ENCODE results near the gene SKP2. TPM values are rescaled to one million over a fixed set of nuclear protein-coding genes. Genes with fewer than 3 reads are reported as not detected.

SKP2 gene
- total RNA-seq, result 10 to 100 TPM in 1 of 4 donors, 1 to 10 TPM in 3; 4.8 to 10.3 (median 8.8) TPM

DNA sequence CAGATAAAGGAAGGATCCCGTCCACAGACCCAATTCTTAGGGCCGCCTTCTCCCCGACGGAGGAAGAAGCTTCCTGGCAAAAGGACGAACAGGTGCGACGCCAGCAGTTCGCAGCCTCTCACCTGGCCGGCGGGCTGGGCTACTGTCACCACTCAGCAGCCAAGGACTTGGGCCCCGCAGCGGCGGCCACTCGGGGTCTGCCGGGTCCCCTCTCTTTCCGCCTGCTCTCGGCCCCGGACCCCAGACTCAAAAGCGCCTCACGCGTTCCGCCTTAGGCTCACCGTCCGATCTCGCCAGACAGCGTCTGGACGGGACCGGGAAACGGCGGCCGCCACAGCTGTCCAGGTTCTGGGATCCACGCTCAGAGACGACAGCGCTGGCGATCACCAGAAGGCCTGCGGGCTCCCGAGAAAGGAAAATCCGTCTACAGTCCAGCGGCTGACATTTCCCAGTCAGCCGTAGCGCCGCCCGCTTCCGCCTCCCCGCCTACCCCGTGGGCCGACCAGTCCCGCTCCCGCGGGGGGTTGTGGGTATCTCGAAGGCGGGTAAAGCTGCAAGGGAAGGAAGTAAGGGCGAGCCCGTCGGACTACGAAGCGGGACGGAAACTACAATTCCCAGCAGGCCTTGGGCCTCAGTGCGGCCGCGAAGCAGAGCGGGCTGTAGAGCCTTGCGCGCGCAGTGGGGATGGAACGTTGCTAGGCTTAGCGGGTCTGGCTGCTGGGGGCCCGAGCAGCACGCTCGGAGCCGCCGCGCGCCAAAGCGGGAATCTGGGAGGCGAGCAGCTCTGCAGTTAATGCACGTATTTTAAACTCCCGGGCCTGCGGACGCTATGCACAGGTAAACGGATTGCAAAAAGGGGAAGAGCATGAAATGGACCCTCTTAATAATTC is at the start of gene SKP2, which contains the start of gene LMBRD2:
Gene SKP2 (plus strand): TSS at position 678 of the 890 bp plus-strand sequence. CDS start 152 bp downstream, at position 830.
Gene LMBRD2 (minus strand): TSS at position 454 of the 890 bp plus-strand sequence. CDS start 8,538 bp downstream, outside the sequence.
- H3K36me3 ChIP-seq, result peaks cover 0 to 3% of the 10 kb centered on the region in 2 donors
- TF ChIP-seq, protein P1, sequence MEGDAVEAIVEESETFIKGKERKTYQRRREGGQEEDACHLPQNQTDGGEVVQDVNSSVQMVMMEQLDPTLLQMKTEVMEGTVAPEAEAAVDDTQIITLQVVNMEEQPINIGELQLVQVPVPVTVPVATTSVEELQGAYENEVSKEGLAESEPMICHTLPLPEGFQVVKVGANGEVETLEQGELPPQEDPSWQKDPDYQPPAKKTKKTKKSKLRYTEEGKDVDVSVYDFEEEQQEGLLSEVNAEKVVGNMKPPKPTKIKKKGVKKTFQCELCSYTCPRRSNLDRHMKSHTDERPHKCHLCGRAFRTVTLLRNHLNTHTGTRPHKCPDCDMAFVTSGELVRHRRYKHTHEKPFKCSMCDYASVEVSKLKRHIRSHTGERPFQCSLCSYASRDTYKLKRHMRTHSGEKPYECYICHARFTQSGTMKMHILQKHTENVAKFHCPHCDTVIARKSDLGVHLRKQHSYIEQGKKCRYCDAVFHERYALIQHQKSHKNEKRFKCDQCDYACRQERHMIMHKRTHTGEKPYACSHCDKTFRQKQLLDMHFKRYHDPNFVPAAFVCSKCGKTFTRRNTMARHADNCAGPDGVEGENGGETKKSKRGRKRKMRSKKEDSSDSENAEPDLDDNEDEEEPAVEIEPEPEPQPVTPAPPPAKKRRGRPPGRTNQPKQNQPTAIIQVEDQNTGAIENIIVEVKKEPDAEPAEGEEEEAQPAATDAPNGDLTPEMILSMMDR (IDR thresholded peaks at IDR 0.05), result no peak
- TF ChIP-seq POLR2A (IDR thresholded peaks at IDR 0.05), result peak in 1 of 2 donors; percentile 84
- 1% methylated on average over 24 to 50 of the region's 81 CpGs for WGBS, 2 donors
- intact Hi-C loops (cut with DNase I), result loop anchor here (10.0 kb wide), 1 partner anchor 83 kb away; no protein-coding TSS in a partner anchor
- H3K9me3 ChIP-seq, result no peaks in the 10 kb centered on the region
- H3K4me1 ChIP-seq, result peaks cover 18 to 24% of the 10 kb centered on the region in 2 donors
- H3K27me3 ChIP-seq, result no peaks in the 10 kb centered on the region
- H3K27ac ChIP-seq, result peak within 1 kb of the TSS; percentile 56 to 76 (median 60)
- H3K4me3 ChIP-seq (replicated peaks in 1 of 3), result peak within 1 kb of the TSS; percentile 77 to 92 (median 80)
- DNase-seq, result peak; percentile 97 to 98

GRCh38 chr5:36105819-36106218 is 46.1 kb upstream of the SKP2 start:
- no peaks in the 10 kb centered on the region for H3K4me1 ChIP-seq
- intact Hi-C loops (cut with DNase I), result no loop called here
- TF ChIP-seq POLR2A (IDR thresholded peaks at IDR 0.05), result no peak
- TF ChIP-seq, protein P1 (IDR thresholded peaks at IDR 0.05), result no peak
- WGBS, 2 donors, result 73 to 90% methylated on average over 2 of the region's 2 CpGs
- no peak overlapping the region for H3K4me3 ChIP-seq (replicated peaks in 1 of 3)
- H3K9me3 ChIP-seq, result no peaks in the 10 kb centered on the region
- DNase-seq, result no peak
- H3K36me3 ChIP-seq, result peaks cover 15 to 22% of the 10 kb centered on the region in 2 donors
- H3K27me3 ChIP-seq, result no peaks in the 10 kb centered on the region
- H3K27ac ChIP-seq, result no peak overlapping the region

- no peak for DNase-seq
- Histone ChIP-seq H3K36me3 (peaks cover 15 to 20% of the 10 kb centered on the region in 2 donors), H3K27ac (no peak overlapping the region), H3K4me3 (replicated peaks in 1 of 3) (no peak overlapping the region), H3K27me3 (no peaks in the 10 kb centered on the region), H3K9me3 (no peaks in the 10 kb centered on the region), H3K4me1 (no peaks in the 10 kb centered on the region)
- intact Hi-C loops (cut with DNase I), result no loop called here
- WGBS, 2 donors, result 84 to 87% methylated on average over 3 of the region's 3 CpGs
- no peak for TF ChIP-seq POLR2A (IDR thresholded peaks at IDR 0.05)
- TF ChIP-seq, protein P1 (IDR thresholded peaks at IDR 0.05), result no peak
Measured at GRCh38 chr5:36108758-36109460, 43.0 kb upstream of the SKP2 start.

DNA sequence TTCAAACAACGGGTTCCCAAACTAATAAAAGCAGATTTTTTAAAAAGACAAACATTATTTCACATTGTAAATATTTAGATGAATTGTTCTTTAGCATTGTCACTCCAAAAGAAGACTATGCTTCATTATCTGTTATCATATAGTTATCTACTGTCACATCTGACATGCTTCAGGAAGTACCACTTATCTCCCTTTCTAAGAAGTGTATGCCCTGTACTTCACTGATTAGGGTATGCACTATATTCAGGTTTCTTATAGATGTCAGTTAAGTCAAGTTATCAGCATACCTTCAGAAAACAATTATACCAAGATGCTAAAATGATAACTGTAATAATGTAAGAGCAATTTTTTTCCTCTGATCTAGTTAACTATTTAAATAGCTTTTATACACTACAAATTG is 40.7 kb upstream of the SKP2 start:
- Histone ChIP-seq H3K36me3 (peaks cover 11 to 13% of the 10 kb centered on the region in 2 donors), H3K4me3 (replicated peaks in 1 of 3) (no peak overlapping the region), H3K27ac (no peak overlapping the region), H3K4me1 (no peaks in the 10 kb centered on the region), H3K27me3 (no peaks in the 10 kb centered on the region), H3K9me3 (no peaks in the 10 kb centered on the region)
- intact Hi-C loops (cut with DNase I), result no loop called here
- DNase-seq, result no peak
- no peak for TF ChIP-seq POLR2A (IDR thresholded peaks at IDR 0.05)
- TF ChIP-seq, protein P1 (IDR thresholded peaks at IDR 0.05), result no peak
- WGBS, 2 donors, result 95 to 97% methylated on average over 1 of the region's 1 CpG
